IPS-11a (cell line): Measurements from ENCODE around the gene SLC13A3.
"Not testable (repeated sequence)": the region's sequence is repeated elsewhere in the genome, so short reads cannot be mapped to it uniquely, and the experiment has no call there.

ENCODE experiments used
- H3K4me3 ChIP-seq: one replicate; pipeline ENCODE4 v1.5.1; 2013; ENCODE audit warnings: low read depth, low read length, control low read depth

The SLC13A3 gene

DNA sequence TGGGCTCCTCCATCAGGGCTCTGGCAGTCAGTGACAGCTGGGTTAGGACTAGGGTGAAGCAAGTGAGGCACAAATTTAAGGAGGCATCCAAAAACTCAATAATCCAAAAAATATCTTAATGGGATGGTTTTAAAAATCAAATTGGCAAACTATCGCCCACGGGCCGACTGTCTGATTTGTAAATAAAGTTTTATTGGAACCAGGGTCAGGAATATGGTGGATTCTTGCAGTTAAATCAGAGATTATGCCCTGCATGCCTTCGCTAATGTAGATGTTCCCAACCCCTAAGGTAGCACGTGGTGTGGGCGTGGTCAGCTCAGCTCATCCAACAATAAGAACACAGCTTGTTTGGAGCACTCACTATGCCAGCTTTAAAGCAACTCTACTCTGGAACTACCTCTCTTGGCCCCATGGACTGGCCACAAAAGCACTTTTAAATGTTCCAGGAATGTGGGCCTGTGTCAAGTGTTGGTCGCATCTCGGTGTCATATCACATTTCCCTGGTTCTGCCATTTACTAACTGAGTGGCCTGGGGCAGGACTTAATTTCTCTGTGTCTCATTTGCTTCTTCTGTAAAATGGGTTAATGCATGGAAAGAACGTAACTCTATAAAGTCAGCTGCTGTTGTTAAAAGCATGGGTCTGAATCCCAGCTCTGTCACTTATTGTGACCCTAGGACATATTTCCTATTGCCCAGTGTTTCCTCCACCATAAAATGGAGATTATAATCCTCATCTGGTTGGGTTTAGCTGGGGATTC lies 31.0 kb upstream of the SLC13A3 start:
- no peak overlapping the region for H3K4me3 ChIP-seq

DNA sequence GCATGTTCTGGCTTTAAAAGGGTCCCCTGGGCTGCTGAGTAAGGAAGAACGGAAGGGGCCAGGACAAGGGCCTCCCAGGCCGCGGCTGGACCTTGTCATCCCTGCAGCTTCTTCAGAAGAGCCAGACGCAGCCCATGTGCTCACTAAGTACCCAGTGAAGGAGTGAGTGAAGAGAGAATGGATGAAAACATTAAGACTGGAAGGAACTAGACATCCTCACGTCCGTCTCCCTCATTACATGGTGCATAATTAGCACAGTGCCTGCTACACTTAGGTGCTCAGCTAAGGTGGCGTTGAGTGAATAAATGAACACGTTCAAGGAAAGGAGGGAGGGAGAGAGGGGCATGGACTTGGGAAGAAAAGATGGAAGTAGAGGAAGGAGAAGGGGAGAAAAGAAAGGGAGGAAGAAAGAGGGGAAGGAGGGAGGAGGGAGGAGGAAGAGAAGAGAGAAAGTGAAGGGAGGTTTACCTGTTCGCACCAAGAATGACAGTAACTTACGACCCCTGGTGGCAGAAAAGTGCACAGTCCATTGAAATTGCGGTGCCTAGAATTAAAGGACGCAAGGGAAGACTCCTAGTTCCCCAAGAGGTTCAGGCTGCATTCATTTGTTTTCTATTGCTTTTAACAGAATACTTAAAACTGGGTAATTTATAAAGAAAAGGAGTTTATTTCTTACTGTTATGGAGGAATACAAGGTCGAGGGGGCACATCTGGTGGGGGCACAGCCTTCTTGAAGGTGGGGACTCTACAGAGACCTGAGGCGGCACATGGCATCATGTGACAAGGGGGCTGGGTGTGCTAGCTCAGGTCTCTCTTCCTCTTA lies 30.0 kb upstream of the SLC13A3 start:
- no peak overlapping the region for H3K4me3 ChIP-seq

DNA sequence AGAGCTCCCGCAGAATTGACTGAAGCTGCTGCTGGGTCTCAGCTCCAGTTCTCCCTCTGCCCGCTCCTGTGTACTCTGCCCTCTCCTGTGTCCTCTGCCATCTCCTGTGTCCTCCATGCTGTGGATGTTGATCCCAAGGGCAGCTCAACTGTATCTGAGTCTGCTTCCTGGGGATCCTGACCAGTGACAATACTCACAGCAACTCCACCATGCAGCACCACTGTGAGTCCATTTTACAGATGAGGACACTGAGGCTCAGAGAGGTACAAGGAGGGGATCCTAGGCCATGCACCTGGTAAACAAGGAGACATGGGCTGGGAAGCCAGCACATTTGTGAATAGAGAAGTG lies 29.4 kb upstream of the SLC13A3 start:
- no peak overlapping the region for H3K4me3 ChIP-seq

DNA sequence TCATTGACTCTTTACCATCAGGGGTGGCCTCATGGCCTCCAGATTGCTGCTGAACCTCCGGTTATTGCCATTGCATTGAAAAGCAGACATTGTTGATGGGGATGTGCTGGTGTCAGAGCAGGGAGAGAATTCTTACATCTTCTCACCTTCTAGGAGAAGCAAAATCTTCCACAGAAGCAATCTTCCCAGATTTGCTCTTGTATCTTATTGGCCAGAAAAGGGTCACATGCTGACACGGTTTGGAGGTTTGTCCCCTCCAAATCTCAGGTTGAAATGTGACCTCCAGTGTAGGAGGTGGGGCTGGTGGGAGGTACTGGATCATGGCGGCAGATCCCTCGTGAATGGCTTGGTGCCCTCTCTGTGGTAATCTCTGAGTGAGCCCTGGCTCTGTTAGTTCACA lies 27.3 kb upstream of the SLC13A3 start:
- no peak overlapping the region for H3K4me3 ChIP-seq

DNA sequence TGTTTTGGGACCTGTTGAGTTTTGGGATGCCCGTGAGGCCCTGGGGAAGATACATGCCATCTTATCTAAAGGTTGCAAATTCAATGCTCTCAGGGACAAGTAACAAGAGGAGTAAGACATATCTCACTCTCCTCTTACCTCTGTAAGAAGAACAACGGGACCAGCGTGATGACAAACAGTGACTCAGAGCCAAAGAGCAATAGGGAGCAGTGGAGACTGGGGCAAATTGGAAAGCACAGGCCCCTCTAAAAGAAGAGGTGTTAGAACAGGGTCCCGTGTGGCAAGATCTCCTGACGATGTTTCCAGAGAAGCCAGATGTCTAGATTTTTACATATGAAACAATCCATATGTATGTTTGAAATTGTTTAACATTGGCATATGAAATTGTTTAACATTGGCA lies 26.3 kb upstream of the SLC13A3 start:
- no peak overlapping the region for H3K4me3 ChIP-seq

DNA sequence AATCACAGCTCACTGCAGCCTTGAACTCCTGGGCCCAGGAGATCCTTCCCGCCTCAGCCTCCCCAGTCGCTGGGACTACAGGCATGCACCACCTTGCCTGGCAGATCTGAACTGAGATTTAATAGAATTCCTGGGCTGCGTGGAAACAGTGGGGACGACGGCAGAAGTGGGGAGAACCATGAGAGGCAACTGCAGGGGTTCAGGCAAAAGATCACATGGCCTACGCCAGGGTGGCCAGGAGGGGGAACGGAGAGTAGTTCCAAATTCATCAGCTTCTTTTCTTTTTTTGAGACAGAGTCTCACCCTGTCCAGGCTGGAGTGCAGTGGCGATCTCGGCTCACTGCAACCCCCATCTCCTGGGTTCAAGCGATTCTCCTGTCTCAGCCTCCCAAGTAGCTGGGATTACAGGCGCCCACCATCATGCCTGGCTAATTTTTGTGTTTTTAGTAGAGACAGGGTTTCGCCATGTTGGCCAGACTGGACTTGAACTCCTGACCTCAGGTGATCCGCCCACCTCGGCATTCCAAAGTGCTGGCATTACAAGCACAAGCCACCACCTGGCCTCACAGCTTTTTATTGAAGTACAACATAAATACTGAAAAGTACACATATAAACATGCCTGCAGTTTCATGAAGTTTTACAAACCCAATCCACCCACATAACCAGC lies 25.5 kb upstream of the SLC13A3 start:
- not testable (repeated sequence) for H3K4me3 ChIP-seq

DNA sequence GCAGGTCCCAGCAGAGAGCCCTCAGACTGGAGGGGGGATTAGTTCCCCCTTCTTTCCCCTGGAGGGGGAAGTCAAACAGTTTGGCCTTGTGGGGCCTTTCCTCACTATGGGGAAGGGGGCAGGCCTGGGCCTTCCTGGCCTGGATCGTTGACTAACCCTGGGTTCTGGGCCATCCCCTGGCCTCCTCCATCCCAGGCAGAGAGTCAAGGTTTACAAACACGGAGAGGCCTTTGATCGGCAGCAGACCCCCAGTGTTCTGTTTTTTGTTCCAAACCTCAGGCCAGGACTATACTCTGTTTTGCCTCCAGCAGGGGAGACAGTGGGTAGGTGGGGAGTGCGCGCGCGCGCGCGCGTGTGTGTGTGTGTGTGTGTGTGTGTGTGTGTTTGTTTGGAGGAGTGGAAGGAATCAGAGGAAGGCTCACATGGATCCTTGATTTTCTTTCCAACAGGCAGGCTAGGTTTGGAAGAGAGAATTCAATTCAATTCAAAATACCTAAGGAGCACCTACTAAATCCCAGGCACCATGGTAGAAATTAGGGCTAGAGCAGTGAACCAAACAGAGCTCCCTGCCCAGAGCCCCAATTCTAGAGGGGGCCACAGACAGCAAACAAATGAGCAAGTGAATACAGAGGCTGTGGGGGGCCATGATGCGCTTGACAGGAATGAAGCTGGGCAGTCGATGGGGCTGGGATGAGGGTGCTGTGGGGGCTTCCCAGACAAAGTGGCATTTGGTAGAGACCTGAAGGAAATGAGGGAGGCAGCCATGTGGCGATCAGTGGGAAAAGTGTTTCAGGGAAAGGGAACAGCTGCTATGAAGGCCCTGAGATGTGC lies 23.2 kb upstream of the SLC13A3 start:
- no peak overlapping the region for H3K4me3 ChIP-seq

DNA sequence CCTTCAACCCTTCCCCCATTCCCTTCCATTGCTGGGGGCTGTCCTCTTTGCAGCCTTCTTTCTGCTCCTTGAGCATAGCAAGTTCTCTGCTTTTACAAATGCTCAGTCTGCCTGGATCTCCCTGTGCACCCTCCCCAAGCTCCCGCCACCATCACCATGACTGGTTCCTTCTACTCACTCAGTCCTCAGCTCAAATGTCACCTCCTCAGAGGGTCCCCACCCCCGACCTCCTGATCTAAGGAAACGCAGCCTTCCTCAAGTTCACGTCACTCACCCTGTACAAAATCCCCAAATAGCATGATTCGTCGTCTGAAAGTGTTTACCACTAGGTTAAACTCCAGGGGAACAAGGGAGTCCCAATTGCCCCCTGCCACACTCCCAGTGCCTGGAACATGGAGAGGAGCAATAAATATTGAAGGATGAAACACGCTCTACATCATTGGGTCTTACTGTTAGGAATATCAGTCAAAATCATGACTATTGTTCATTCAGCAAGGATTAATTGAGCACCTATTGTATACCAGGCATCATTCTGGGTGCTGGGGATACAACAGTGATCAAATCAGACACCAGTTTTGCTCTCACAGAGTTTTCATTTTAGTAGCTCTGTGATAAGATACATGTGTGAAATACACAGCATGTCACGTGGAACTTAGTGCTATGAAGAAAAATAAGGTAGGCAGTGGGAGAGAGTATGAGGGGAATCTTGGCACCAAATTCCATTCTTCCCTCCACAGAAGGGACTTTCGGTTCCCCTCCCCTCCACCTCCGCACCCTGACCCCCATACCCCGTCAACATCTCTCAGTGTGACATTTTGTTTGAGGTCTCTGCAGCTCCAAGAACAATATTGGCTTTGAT lies 22.4 kb upstream of the SLC13A3 start:
- no peak overlapping the region for H3K4me3 ChIP-seq

DNA sequence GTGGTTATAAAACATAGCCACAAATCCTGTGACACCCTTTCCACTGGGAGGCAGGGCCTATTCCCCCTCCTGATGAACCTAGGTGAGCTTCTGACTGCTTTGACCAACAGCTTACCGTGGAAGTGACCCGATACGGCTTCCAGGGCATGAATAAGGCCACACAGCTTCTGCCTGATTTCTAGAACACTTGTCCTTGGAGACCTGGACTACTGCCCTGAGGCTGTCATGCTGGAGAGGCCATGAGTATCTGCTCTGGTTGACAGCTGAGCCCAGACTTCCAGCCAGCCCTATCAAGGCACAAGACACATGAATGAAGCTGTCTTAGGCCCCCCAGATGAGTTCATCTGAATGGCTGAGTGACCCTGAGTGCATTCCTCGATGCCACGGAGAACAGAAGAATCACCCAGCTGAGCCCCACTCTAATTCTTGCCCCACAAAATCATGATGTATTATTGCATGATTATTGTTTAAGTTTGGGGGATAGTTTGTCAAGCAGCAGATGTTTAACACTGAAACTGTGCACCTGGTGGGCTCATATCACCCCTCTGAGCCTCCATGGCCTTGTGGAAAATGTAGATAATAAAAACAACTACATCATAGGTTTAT lies 21.4 kb upstream of the SLC13A3 start:
- H3K4me3 ChIP-seq = no peak overlapping the region

DNA sequence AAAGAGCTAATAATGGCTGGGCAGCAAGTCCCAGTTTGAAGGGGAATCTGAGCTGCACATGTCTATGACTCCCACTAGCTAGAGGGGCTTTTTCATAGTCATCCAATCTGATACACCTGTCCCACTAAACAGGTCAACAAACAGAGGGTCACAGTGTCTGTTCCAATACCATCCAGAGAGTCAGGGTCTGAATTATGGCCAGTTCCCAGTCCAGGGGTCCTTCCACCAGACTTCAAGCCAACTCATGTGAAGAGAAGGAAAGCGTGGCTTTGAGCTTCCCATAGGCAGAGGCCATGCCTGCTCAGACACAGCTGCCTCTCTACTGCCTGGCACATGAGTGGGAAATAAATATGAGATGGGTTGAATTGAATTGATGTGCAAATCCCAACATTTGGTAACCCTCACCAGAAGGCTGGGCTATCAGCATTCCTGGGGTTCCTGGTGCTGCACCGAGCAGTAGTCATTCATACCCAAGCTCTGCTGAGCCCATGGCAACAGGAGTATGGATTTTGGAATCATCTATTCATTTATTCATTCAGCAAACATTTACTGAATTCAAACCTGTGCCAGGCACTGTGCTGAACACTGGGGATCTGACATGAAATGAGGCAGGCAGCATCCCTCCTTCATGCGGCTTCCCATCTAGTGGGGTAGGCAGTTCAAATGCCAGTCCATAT lies 20.7 kb upstream of the SLC13A3 start:
- no peak overlapping the region for H3K4me3 ChIP-seq

DNA sequence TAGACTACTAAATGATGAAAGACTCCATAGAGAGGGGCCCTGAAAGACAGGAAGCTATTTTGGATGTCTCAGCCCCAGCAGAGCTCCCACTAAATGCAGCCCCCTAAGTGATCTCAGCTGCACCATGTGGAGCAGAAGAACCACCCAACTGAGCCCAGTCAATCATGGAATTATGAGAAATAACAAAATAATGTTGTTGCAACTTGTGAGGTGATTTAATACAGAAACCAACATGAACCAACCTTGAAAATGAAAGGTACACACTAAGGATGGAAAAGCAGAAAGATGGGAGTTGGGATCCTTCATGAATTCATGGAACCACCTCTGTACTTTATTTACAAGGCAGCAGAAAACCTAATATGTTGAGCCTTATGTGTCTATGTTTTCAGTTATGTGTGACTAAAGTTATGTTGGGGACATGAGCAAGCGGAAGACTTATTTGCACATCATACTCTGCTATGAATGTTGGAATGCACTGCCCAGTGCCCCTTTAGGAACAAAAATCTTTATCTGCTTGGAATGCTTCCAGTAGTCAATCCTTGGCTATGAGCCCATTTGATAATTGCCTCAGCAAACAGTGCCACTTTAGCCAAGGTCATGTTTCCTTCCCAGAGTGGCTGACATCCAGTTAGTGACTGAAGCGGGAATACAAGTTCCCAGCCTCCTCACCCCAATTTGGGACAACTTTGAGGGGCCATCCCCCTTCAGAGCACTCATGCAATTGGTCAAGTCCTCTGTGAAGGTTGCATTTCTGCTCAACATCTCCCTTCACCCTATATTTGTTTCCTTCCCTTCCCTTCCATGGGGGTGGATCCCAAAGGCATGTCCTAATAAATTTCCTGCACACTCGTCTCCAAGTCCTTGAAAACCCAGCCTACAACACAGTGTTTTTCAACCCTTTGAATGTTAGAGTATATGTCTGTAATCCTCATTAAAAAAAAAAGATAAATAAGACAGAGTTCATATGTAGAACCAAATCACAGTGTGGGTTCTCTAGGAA lies 19.6 kb upstream of the SLC13A3 start:
- H3K4me3 ChIP-seq = no peak overlapping the region

DNA sequence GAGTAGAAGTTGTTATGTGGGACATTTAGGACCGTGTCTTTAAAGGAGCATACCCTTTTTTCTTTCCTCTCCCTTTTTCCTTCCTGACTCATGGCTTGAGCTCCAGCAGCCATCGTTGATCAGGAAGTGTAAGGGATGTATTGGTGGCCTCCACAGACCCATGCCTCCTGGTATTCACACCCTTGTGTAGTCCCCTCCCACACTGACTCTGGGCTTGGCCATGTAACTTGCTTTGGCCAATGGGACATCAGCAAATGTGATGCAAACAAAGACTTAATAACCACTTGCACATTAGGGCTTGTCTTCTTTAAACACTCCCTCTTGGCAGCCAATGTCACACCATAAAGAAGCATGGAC lies 18.9 kb upstream of the SLC13A3 start:
- H3K4me3 ChIP-seq = no peak overlapping the region

DNA sequence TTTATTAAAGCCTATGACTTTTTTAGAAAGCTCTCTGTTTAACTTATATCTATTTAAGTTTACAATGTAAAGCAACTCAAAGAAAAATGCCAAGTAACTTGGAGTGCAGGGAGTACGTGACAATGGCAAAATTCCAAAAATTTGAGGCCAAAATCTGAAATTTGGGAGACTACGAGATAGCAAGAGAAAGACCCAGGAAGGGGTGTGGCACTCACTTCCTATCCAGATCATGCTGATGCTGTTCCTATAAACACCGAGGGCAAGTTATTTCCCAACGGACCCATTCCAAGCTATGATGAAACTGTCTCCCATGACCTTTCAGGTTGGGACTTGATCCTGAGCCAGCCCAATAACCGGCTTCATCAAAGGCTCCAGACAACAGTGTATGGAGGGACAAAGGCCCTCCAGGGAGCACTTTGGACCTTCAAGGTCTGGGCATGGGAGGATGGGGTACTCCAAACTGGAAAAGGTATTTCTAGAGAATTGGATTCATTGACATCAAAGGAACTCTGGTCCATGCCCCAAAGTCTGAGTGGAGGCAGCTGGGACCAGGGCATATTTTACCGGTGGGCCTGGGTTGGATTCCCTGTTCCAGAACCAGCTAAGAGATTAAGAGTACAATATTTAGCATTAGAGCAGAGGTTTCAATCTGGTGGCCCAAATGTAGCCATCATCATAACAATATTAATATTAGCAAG lies 15.7 kb upstream of the SLC13A3 start:
- H3K4me3 ChIP-seq = no peak overlapping the region

DNA sequence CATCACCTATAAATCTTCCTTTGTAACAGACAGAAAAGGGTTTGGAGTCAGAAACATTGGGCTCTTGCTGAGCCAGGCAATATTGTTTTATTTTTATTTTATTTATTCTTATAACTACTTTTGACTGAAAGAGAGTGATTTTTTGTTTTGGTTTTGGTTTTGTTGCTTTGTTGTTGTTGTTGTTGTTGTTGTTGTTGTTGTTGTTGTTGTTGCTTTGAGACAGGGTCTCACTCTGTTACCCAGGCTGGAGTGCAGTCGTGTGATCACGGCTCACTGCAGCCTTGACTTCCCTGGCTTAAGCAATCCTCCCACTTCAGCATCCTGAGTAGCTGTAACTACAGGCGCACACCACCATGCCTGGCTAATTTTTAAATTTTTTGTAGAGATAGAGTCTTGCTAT lies 15.0 kb upstream of the SLC13A3 start:
- no peak overlapping the region for H3K4me3 ChIP-seq

DNA sequence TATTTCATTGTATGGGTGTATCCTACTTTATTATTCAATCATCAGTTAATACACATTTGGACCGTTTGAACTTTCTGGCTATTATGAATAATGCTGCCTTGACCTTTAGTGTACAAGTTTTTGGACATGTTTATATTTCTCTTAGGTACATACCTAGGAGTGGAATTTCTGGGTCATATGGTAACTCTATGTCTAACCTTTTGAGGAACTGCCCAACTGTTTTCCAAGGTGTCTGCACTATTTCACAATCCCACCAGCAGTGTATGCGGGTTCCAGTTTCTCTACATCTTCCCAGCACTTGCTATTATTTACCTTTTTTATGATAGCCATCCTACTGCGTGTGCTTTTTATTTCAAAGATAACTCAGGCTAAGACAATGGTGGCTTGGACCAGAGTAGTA lies 14.3 kb upstream of the SLC13A3 start:
- no peak overlapping the region for H3K4me3 ChIP-seq

DNA sequence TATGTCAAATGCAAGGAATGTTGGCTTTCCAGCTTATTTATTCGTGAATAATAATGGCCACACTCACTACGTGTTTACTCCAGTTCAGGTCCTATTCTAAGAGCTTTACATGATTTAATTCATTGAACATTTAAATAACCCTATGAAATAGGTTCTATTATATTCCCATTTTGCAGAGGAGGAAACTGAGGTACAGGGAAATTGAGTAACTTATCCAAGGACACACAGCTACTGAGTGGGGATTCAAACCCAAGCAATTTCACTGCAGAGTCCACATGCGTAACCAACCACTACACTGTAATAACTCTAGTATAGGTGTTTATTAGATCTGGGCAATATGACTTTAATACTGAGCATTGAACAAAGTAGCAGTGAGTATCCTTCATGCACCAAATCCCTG lies 12.3 kb upstream of the SLC13A3 start:
- no peak overlapping the region for H3K4me3 ChIP-seq

DNA sequence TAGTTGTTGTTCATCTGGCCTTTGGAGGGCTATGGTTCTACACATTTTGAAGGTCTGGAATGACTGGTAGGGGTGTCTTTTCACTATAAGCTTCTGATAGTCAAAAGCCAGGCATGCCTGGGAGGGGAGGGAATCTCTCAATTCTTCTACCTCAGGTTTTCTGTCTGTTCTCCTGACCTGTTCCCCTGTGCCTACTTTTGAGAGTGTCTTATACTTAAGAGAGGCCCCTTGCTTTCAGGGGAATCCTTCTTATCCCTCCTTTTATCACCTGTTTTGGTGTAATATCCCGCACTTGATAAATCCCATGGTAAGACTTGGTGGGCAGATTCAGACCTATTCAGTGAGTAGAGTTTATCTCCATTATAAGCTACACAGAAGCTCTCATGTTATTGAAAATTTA lies 10.4 kb upstream of the SLC13A3 start:
- no peak overlapping the region for H3K4me3 ChIP-seq

DNA sequence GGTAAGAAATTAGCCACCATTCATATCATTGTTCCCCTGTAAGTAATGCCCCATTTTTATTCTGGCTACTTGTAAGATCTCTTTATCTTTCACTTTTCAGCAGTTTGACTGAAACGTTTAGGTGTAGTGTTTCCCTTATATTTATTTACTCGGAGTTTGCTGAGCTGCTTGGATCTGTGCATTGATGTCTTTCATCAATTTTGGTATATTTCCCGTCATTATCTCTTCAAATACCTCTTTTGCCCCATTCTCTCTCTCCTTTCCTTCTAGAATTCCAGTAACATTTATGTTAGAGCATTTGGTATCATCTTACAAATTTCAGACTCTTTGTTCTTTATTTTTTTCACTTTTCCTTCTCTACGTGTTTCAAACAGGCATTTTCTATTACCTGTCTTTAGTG lies 9.2 kb upstream of the SLC13A3 start:
- no peak overlapping the region for H3K4me3 ChIP-seq
